ENCODE results near the gene CCDC88C.

The CCDC88C gene

DNA sequence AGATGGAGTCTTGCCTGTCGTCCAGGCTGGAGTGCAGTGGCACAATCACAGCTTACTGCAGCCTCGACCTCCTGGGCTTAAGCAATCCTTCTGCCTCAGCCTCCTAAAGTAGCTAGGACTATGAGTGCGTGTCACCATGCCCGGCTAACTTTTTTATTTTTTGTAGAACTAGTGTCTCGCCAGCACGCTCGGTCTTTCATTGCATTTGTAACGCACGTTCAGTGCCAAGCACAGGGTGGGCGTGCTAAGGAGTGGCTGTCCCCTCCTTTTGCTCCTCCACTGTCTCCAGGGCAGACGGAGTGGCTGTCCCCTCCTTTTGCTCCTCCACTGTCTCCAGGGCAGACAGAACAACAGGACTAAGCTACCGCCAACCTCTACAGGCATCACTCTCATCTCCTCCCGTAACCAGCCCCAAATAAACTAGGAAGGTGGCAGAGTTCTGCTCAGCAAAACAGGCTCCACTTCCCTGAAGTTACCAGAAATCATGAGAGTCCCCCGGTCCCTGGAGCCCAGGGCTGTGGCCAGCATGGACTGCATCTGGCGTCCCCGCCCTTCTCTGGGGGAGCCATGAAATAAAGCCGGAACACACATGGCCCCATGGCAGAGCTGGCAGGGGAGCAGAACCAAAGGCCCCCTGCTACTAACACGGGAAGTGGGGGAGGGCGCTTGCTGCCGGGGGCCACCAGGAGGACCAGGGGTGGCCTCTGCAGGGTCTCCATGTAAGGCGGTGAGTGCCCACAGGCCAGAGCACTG lies 60.2 kb downstream of the CCDC88C start:
- Histone ChIP-seq H3K4me3 (ENCODE audit: low read depth in 1 of 2, low read length in 2 of 2) (no peak overlapping the region), H3K9ac (ENCODE audit: low read depth in 1 of 2, low read length in 2 of 2) (no peak overlapping the region), H3K36me3 (ENCODE audit: control insufficient read depth in 1 of 2, insufficient read depth in 2 of 2, low read length in 2 of 2) (peaks cover 0 to 15% of the 10 kb centered on the region in 2 donors), H3K27ac (ENCODE audit: low read depth, low read length) (no peak overlapping the region), H3K9me3 (ENCODE audit: control insufficient read depth in 1 of 2, low read length in 2 of 2) (no peaks in the 10 kb centered on the region), H3K4me1 (ENCODE audit: control insufficient read depth in 1 of 2, insufficient read depth in 2 of 2, low read length in 2 of 2) (peaks cover 12 to 29% of the 10 kb centered on the region in 2 donors), H3K27me3 (ENCODE audit: control insufficient read depth in 1 of 2, insufficient read depth in 2 of 2, low read length in 2 of 2) (no peaks in the 10 kb centered on the region)

GRCh38 chr14:91356181-91356763 lies 61.3 kb downstream of the CCDC88C start:
- Histone ChIP-seq H3K9me3 (ENCODE audit: control insufficient read depth in 1 of 2, low read length in 2 of 2) (no peaks in the 10 kb centered on the region), H3K4me1 (ENCODE audit: control insufficient read depth in 1 of 2, insufficient read depth in 2 of 2, low read length in 2 of 2) (peaks cover 24 to 28% of the 10 kb centered on the region in 2 donors), H3K9ac (ENCODE audit: low read depth in 1 of 2, low read length in 2 of 2) (no peak overlapping the region), H3K27me3 (ENCODE audit: control insufficient read depth in 1 of 2, insufficient read depth in 2 of 2, low read length in 2 of 2) (no peaks in the 10 kb centered on the region), H3K4me3 (ENCODE audit: low read depth in 1 of 2, low read length in 2 of 2) (no peak overlapping the region), H3K27ac (ENCODE audit: low read depth, low read length) (no peak overlapping the region), H3K36me3 (ENCODE audit: control insufficient read depth in 1 of 2, insufficient read depth in 2 of 2, low read length in 2 of 2) (peaks cover 0 to 15% of the 10 kb centered on the region in 2 donors)

DNA sequence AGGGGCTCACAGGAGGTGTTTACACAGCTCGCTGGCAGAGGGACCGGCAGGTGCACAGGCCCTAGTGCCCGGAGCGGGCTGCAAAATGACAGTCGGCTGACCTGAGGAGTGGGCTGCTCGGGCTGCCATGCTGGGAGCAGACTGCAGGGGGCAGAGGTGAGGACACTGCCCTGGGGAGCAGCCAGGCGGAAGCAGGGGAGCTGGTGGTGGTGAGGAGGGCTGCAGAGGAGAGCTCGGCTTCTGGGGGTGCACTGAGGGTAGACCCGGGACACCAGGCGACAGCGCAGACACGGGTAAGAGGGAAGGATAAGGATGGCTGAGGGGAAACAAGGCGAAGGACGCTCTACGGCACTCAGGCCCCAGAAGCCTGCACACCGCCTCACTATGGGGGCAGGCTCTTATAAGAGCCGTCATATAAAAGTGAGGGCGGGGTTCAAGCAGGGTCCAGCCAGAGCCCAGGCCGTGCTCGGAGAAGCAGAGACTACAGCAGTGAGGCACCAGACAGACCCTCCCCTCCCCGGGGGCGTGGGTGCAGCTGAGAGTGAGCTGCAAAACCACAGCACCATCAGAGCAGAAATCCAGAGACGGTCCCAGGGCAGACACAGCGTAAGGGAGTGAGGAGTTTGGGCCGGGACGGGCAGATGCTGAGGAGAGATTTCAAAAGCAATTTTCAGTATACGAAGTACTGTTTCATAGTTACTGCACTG lies 62.5 kb downstream of the CCDC88C start:
- no peaks in the 10 kb centered on the region for H3K27me3 ChIP-seq (ENCODE audit: control insufficient read depth in 1 of 2, insufficient read depth in 2 of 2, low read length in 2 of 2)
- no peak overlapping the region for H3K4me3 ChIP-seq (ENCODE audit: low read depth in 1 of 2, low read length in 2 of 2)
- H3K9ac ChIP-seq (ENCODE audit: low read depth in 1 of 2, low read length in 2 of 2), result no peak overlapping the region
- H3K27ac ChIP-seq (ENCODE audit: low read depth, low read length), result no peak overlapping the region
- no peaks in the 10 kb centered on the region for H3K9me3 ChIP-seq (ENCODE audit: control insufficient read depth in 1 of 2, low read length in 2 of 2)
- H3K4me1 ChIP-seq (ENCODE audit: control insufficient read depth in 1 of 2, insufficient read depth in 2 of 2, low read length in 2 of 2), result peaks cover 33 to 36% of the 10 kb centered on the region in 2 donors
- H3K36me3 ChIP-seq (ENCODE audit: control insufficient read depth in 1 of 2, insufficient read depth in 2 of 2, low read length in 2 of 2), result peaks cover 0 to 15% of the 10 kb centered on the region in 2 donors

DNA sequence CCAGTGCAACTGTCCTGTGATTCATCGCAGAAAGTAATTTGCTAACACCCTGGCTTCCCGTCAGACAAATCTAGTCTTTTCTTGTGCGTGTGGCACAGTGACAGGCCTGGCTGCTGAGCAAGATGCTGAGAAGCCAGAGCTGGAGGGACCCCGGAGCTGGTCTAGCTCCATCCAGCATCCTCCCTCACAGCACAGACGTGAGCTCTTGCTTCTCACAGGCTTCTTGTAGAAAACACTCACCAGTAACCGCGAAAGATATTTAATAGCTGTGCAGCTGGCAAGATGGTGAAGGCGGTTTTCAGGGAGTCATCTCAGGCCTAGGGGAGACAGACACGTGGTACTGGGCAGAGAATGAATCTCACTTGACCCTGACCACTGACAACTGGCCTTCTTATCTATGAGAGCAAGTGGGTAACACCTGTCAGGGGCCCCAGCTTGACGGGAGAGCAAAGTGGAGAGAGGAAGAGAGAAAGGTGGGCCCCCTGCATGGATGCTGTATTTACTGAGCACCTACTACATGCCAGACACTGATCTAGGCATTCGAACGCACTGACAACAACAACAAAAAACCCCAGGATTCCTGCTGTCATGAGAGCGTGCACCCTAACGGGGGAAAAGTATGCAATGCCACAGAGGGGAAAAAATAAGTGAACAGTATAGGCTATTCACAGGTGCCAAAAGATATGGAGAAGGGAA lies 63.3 kb downstream of the CCDC88C start:
- H3K36me3 ChIP-seq (ENCODE audit: control insufficient read depth in 1 of 2, insufficient read depth in 2 of 2, low read length in 2 of 2), result peaks cover 0 to 15% of the 10 kb centered on the region in 2 donors
- peaks cover 38 to 39% of the 10 kb centered on the region in 2 donors for H3K4me1 ChIP-seq (ENCODE audit: control insufficient read depth in 1 of 2, insufficient read depth in 2 of 2, low read length in 2 of 2)
- H3K9ac ChIP-seq (ENCODE audit: low read depth in 1 of 2, low read length in 2 of 2), result no peak overlapping the region
- H3K27ac ChIP-seq (ENCODE audit: low read depth, low read length), result no peak overlapping the region
- no peaks in the 10 kb centered on the region for H3K27me3 ChIP-seq (ENCODE audit: control insufficient read depth in 1 of 2, insufficient read depth in 2 of 2, low read length in 2 of 2)
- H3K4me3 ChIP-seq (ENCODE audit: low read depth in 1 of 2, low read length in 2 of 2), result no peak overlapping the region
- H3K9me3 ChIP-seq (ENCODE audit: control insufficient read depth in 1 of 2, low read length in 2 of 2), result no peaks in the 10 kb centered on the region

- Histone ChIP-seq H3K36me3 (ENCODE audit: control insufficient read depth in 1 of 2, insufficient read depth in 2 of 2, low read length in 2 of 2) (peaks cover 0 to 5% of the 10 kb centered on the region in 2 donors), H3K27ac (ENCODE audit: low read depth, low read length) (no peak overlapping the region), H3K9ac (ENCODE audit: low read depth in 1 of 2, low read length in 2 of 2) (no peak overlapping the region), H3K9me3 (ENCODE audit: control insufficient read depth in 1 of 2, low read length in 2 of 2) (no peaks in the 10 kb centered on the region), H3K27me3 (ENCODE audit: control insufficient read depth in 1 of 2, insufficient read depth in 2 of 2, low read length in 2 of 2) (no peaks in the 10 kb centered on the region), H3K4me1 (ENCODE audit: control insufficient read depth in 1 of 2, insufficient read depth in 2 of 2, low read length in 2 of 2) (peaks cover 46 to 47% of the 10 kb centered on the region in 2 donors), H3K4me3 (ENCODE audit: low read depth in 1 of 2, low read length in 2 of 2) (no peak overlapping the region)
Measured at GRCh38 chr14:91352728-91353692, 64.6 kb downstream of the CCDC88C start.

DNA sequence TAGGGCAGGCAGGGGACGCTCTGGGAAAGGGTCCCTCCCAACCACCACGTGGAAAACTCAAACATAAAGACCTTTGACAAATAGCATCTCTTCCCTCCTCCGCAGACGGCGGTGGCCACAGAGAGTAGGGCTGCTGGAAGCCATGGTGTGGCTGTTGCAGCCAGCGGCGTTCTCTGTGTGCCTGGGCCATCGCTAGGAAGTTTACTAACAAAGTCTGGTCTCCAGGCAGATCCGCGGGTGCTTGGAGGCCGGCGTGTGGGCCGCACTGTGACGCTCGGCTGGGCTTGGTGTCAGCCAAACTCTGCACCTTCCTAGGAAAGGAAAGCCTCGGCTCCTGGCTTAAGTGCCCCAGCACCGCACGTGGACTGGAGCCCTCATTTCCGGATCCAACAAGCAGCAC lies 65.6 kb downstream of the CCDC88C start:
- H3K27ac ChIP-seq (ENCODE audit: low read depth, low read length), result no peak overlapping the region
- H3K27me3 ChIP-seq (ENCODE audit: control insufficient read depth in 1 of 2, insufficient read depth in 2 of 2, low read length in 2 of 2), result no peaks in the 10 kb centered on the region
- peaks cover 46 to 47% of the 10 kb centered on the region in 2 donors for H3K4me1 ChIP-seq (ENCODE audit: control insufficient read depth in 1 of 2, insufficient read depth in 2 of 2, low read length in 2 of 2)
- H3K36me3 ChIP-seq (ENCODE audit: control insufficient read depth in 1 of 2, insufficient read depth in 2 of 2, low read length in 2 of 2), result no peaks in the 10 kb centered on the region
- no peaks in the 10 kb centered on the region for H3K9me3 ChIP-seq (ENCODE audit: control insufficient read depth in 1 of 2, low read length in 2 of 2)
- no peak overlapping the region for H3K9ac ChIP-seq (ENCODE audit: low read depth in 1 of 2, low read length in 2 of 2)
- no peak overlapping the region for H3K4me3 ChIP-seq (ENCODE audit: low read depth in 1 of 2, low read length in 2 of 2)

DNA sequence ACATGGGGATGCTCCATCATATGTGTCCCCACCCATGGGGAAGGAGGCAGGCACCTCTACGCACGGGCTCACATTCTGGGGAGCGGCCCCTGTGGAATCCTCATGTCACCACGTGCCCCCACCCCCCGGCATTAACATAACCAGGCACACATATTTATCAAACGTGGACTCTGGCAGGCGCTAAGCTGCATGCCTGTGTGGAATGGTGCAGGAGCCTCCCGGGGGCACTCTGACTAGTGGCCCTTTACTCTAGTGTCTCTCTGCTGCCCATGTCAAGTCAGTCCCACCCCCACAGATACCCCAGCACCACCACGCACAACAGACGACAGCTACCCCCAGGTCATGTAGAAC lies 66.1 kb downstream of the CCDC88C start:
- H3K9ac ChIP-seq (ENCODE audit: low read depth in 1 of 2, low read length in 2 of 2), result peak overlapping the region; percentile 29 to 51
- peak overlapping the region; percentile 54 to 64 for H3K4me3 ChIP-seq (ENCODE audit: low read depth in 1 of 2, low read length in 2 of 2)
- H3K4me1 ChIP-seq (ENCODE audit: control insufficient read depth in 1 of 2, insufficient read depth in 2 of 2, low read length in 2 of 2), result peaks cover 46 to 47% of the 10 kb centered on the region in 2 donors
- H3K27ac ChIP-seq (ENCODE audit: low read depth, low read length), result no peak overlapping the region
- no peaks in the 10 kb centered on the region for H3K36me3 ChIP-seq (ENCODE audit: control insufficient read depth in 1 of 2, insufficient read depth in 2 of 2, low read length in 2 of 2)
- H3K27me3 ChIP-seq (ENCODE audit: control insufficient read depth in 1 of 2, insufficient read depth in 2 of 2, low read length in 2 of 2), result no peaks in the 10 kb centered on the region
- no peaks in the 10 kb centered on the region for H3K9me3 ChIP-seq (ENCODE audit: control insufficient read depth in 1 of 2, low read length in 2 of 2)

DNA sequence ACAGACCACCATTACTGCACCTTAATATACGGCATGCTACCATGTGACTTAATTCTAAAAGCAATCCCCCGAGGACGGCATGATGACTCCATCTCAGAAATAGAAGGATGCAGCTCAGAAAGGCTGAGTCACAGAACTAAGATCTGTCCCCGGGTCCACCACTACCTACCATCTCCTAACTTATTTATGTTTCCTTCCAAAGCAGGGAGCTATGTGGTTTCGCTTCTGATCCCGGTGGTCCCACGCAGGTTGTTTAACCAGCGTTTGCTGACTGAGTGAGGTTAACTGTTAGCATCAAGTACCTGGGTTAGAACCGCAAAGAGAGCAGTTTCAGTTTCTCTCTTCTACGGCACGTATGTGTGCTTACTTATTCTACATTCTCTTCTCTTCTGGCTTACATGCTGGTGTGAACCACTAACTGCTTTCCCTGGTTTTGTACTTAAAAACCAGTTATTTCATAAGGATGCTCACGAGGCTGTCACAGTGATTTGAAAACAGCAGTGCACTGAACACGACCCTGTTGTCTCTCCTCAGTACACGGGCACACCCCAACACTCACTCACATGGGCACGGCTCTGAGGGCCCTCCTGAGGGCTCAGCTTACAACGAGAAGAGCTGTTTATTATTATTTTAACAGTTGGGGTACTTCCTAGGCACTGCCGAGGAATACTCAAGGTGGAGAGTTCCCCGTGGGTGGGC lies 66.7 kb downstream of the CCDC88C start:
- H3K4me1 ChIP-seq (ENCODE audit: control insufficient read depth in 1 of 2, insufficient read depth in 2 of 2, low read length in 2 of 2), result peaks cover 48 to 50% of the 10 kb centered on the region in 2 donors
- H3K9me3 ChIP-seq (ENCODE audit: control insufficient read depth in 1 of 2, low read length in 2 of 2), result no peaks in the 10 kb centered on the region
- H3K4me3 ChIP-seq (ENCODE audit: low read depth in 1 of 2, low read length in 2 of 2), result peak overlapping the region; percentile 54 to 64
- peak overlapping the region; percentile 20 for H3K27ac ChIP-seq (ENCODE audit: low read depth, low read length)
- H3K27me3 ChIP-seq (ENCODE audit: control insufficient read depth in 1 of 2, insufficient read depth in 2 of 2, low read length in 2 of 2), result no peaks in the 10 kb centered on the region
- no peaks in the 10 kb centered on the region for H3K36me3 ChIP-seq (ENCODE audit: control insufficient read depth in 1 of 2, insufficient read depth in 2 of 2, low read length in 2 of 2)
- peak overlapping the region; percentile 7 to 51 for H3K9ac ChIP-seq (ENCODE audit: low read depth in 1 of 2, low read length in 2 of 2)

DNA sequence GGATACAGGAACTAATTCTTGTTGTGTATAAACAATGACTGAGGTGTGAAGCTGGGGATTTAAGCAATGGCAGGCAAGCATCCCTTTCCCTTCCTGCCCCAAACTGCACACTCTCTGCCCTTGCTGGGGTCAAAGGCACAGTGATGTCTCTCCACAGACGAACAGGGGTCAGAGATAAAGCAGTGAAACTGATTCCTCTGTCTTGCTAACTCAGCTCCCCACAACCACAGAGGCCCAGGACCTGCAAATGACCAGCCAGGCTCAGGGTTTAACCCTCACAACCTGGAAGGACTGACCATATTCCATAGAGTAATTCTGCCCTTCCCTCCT lies 67.2 kb downstream of the CCDC88C start:
- Histone ChIP-seq H3K9me3 (ENCODE audit: control insufficient read depth in 1 of 2, low read length in 2 of 2) (no peaks in the 10 kb centered on the region), H3K9ac (ENCODE audit: low read depth in 1 of 2, low read length in 2 of 2) (peak overlapping the region; percentile 1 to 51), H3K4me1 (ENCODE audit: control insufficient read depth in 1 of 2, insufficient read depth in 2 of 2, low read length in 2 of 2) (peaks cover 50 to 53% of the 10 kb centered on the region in 2 donors), H3K27me3 (ENCODE audit: control insufficient read depth in 1 of 2, insufficient read depth in 2 of 2, low read length in 2 of 2) (no peaks in the 10 kb centered on the region), H3K4me3 (ENCODE audit: low read depth in 1 of 2, low read length in 2 of 2) (peak overlapping the region; percentile 54 to 64), H3K36me3 (ENCODE audit: control insufficient read depth in 1 of 2, insufficient read depth in 2 of 2, low read length in 2 of 2) (no peaks in the 10 kb centered on the region), H3K27ac (ENCODE audit: low read depth, low read length) (peak overlapping the region; percentile 20)
